GM10248 (cell line): ENCODE data around the gene PHACTR3.

ENCODE experiments used
- CTCF ChIA-PET: fragments of 300-600 bp; sonication (Branson Sonifier 250); formaldehyde crosslinking; extraction: SDS; loops from one replicate; lab custom pipeline; 2021; ENCODE audit warnings: antibody characterized with exemption; lab: Yijun Ruan, JAX
- POLR2A ChIA-PET: fragments of 350-650 bp; sonication (Branson Sonifier 250); formaldehyde crosslinking; extraction: SDS; loops from one replicate; lab custom pipeline; 2020; ENCODE audit warnings: antibody characterized with exemption; lab: Yijun Ruan, JAX
- DNase-seq: peaks from one replicate; pipeline ENCODE4 v3.0.0; 2012; ENCODE audit errors: extremely low spot score
- TF ChIP-seq, protein P1 (sequence below): IDR thresholded peaks from 2 replicates; pipeline ENCODE4 v1.5.1; 2012; ENCODE audit warnings: mild to moderate bottlenecking, low read depth; ENCODE audit errors: extremely low read depth, missing control alignments, control extremely low read depth

The PHACTR3 gene

GRCh38 chr20:59754551-59754950, 150.2 kb downstream of the PHACTR3 start:
- CTCF ChIA-PET, result no interaction called here
- TF ChIP-seq, protein P1, sequence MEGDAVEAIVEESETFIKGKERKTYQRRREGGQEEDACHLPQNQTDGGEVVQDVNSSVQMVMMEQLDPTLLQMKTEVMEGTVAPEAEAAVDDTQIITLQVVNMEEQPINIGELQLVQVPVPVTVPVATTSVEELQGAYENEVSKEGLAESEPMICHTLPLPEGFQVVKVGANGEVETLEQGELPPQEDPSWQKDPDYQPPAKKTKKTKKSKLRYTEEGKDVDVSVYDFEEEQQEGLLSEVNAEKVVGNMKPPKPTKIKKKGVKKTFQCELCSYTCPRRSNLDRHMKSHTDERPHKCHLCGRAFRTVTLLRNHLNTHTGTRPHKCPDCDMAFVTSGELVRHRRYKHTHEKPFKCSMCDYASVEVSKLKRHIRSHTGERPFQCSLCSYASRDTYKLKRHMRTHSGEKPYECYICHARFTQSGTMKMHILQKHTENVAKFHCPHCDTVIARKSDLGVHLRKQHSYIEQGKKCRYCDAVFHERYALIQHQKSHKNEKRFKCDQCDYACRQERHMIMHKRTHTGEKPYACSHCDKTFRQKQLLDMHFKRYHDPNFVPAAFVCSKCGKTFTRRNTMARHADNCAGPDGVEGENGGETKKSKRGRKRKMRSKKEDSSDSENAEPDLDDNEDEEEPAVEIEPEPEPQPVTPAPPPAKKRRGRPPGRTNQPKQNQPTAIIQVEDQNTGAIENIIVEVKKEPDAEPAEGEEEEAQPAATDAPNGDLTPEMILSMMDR, result no peak
- POLR2A ChIA-PET, result no interaction called here

GRCh38 chr20:59756241-59756640, 151.9 kb downstream of the PHACTR3 start:
- TF ChIP-seq, protein P1, result no peak
- ChIA-PET CTCF (interaction anchor here (0.7 to 1.3 kb wide), 2 partner anchors 23 to 158 kb away, joined by 3 read pairs; no protein-coding TSS in a partner anchor), POLR2A (no interaction called here)
- DNase-seq, result no peak

More at GRCh38 chr20:59754551-59754950, 150.2 kb downstream of the PHACTR3 start:
- no peak for DNase-seq

- POLR2A ChIA-PET, result no interaction called here
- CTCF ChIA-PET, result no interaction called here
- no peak for DNase-seq
- TF ChIP-seq, protein P1, result no peak
Observed at GRCh38 chr20:59764037-59764436, 159.7 kb downstream of the PHACTR3 start.

DNA sequence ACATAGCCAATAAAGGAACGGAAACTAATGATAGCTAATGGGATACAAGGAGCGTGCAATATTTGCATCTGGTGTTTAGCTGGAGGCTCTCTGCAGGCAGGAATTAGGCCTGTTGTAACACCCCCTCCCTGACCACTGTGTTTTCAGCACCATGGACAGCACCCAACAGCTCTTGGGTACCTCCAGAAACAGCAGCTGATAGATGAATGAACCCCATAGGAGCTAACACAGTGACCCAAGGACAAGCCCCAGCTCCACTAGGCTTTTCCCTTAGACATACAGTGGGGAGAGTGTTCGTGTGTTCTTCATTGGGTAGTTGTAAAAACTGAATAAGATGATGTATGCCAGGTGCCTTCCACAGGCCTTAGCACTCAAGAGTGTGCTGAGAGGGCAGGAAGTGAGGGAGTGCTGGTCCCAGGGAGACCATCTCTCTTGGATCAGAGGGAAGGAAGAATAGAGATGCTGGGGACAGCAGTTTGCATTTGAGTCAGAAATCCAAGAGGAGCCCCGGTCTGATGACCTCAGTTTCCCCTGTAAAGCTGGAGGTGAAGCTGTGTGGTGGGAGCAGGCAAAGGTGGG, 161.3 kb downstream of the PHACTR3 start:
- POLR2A ChIA-PET, result no interaction called here
- DNase-seq, result no peak
- TF ChIP-seq, protein P1, result no peak
- CTCF ChIA-PET, result interaction anchor here (1.2 kb wide), 1 partner anchor 55 kb away, joined by 3 read pairs; no protein-coding TSS in a partner anchor

- POLR2A ChIA-PET, result no interaction called here
- no peak for DNase-seq
- CTCF ChIA-PET, result interaction anchor here (0.9 to 2.2 kb wide), 2 partner anchors 13 to 16 kb away, joined by 3 to 6 read pairs; no protein-coding TSS in a partner anchor
- TF ChIP-seq, protein P1, result no peak
Observed at GRCh38 chr20:59767656-59768055, 163.3 kb downstream of the PHACTR3 start.

DNA sequence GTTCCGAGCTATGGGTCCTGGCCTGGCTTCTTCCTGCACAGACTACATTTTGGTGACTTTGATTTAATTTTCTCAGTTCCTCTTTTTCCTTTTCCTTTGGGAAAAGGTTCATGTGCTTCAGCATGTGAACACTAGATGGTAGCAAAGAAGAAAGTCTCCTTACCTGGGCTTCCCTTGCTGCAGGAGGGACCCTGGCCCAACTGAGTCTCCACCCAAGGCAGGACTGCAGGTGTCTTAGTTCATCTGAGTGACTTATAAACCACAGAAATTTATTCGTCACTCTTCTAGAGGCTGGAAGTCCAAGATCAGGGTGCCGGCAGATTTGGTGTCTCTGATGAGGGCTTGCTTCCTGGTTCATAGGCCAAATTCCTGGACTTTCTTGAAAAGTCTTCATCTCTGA, 165.9 kb downstream of the PHACTR3 start:
- POLR2A ChIA-PET, result no interaction called here
- TF ChIP-seq, protein P1, result no peak
- DNase-seq, result no peak
- CTCF ChIA-PET, result no interaction called here
